HepG2 (cell line): ENCODE measurements around the gene CEP131. TPM values are rescaled to one million over a fixed set of nuclear protein-coding genes. Genes with fewer than 3 reads are reported as not detected.

Source experiments
- ATAC-seq: fragments of 200-7000 bp; cut with Tn5 transposase; 3 replicates; pipeline ENCODE4 v1.9.1; 2020; ENCODE audit warnings: mild to moderate bottlenecking, moderate library complexity
- BruUV-seq: library from RNA; stranded (reverse); fragments of 400-500 nt; replicated peaks from 2 replicates; lab custom pipeline; 2021; lab: Mats Ljungman, UMichigan
- CTCF ChIA-PET: fragments of 300-600 bp; formaldehyde crosslinking; extraction: SDS; loops from one replicate; lab custom pipeline; 2021; ENCODE audit warnings: low total read pairs, inconsistent platforms, low intra/inter-chr PET ratio; lab: Yijun Ruan, JAX
- POLR2A ChIA-PET: fragments of 350-600 bp; sonication (Branson Sonifier 250); formaldehyde crosslinking; loops from one replicate; lab custom pipeline; 2020; ENCODE audit warnings: antibody characterized with exemption, inconsistent platforms; lab: Yijun Ruan, JAX
- DNase-seq: peaks from one replicate; pipeline ENCODE4 v3.0.0-alpha.2; 2015; ENCODE audit warnings: low spot score
- FAIRE-seq: peaks from 3 replicates; lab custom pipeline; 2011; peaks lifted over from hg19 to GRCh38; lab: Jason Lieb, UNC
- H2AFZ ChIP-seq: one replicate; pipeline ENCODE4 v1.6.1; 2011; ENCODE audit warnings: low read length, inconsistent platforms
- H3K27ac ChIP-seq: fragments of 300-600 bp; 3 replicates; pipeline ENCODE4 v1.8.0; 2011; ENCODE audit warnings: mixed run types, mild to moderate bottlenecking, mixed read lengths, low read length, inconsistent platforms; ENCODE audit not compliant: insufficient read depth; ENCODE audit errors: extremely low read length
- H3K27me3 ChIP-seq, 2 experiments: fragments of 200-600 bp in 1 of 2; 2 replicates in 1 of 2; 3 replicates in 1 of 2; pipeline versions ENCODE4 v1.6.0 to v1.8.0; 2011; ENCODE audit warnings: low read length in 2 of 2, mild to moderate bottlenecking in 2 of 2, moderate library complexity in 2 of 2, inconsistent platforms in 1 of 2; ENCODE audit not compliant: insufficient read depth in 2 of 2, control insufficient read depth in 1 of 2
- H3K36me3 ChIP-seq, 2 experiments: fragments of 200-600 bp in 1 of 2; replicated peaks in 1 of 2; 2 replicates in 1 of 2; 3 replicates in 1 of 2; pipeline versions ENCODE4 v1.5.1 to v1.8.0; 2011; ENCODE audit warnings: low read length in 2 of 2, inconsistent platforms in 1 of 2; ENCODE audit not compliant: insufficient read depth in 2 of 2, control insufficient read depth in 1 of 2
- H3K4me1 ChIP-seq: 2 replicates; pipeline ENCODE4 v1.5.1; 2012; ENCODE audit warnings: low read length, inconsistent platforms; ENCODE audit not compliant: insufficient read depth
- H3K4me2 ChIP-seq: 2 replicates; pipeline ENCODE4 v1.6.0; 2011; ENCODE audit warnings: low read depth, low read length, inconsistent platforms
- H3K4me3 ChIP-seq, 3 experiments: fragments of 200-600 bp in 1 of 3; sonication (generic), shearing (Covaris generic) in 1 of 3; replicated peaks in 1 of 3; 2 replicates each; pipeline ENCODE4 v1.5.1; 2011 to 2016; ENCODE audit warnings: low read length in 3 of 3, inconsistent platforms in 2 of 3, low read depth in 2 of 3, mild to moderate bottlenecking in 2 of 3, control low read depth in 1 of 3, mixed read lengths in 1 of 3; ENCODE audit not compliant: insufficient read depth in 1 of 3
- H3K79me2 ChIP-seq: one replicate; pipeline ENCODE4 v1.6.1; 2011; ENCODE audit warnings: low read length, inconsistent platforms; ENCODE audit not compliant: insufficient read depth
- H3K9ac ChIP-seq: 2 replicates; pipeline ENCODE4 v1.6.0; 2011; ENCODE audit warnings: mild to moderate bottlenecking, low read depth, low read length, inconsistent platforms; ENCODE audit not compliant: insufficient read depth
- H3K9me3 ChIP-seq: 2 replicates; pipeline ENCODE4 v1.5.1; 2012; ENCODE audit warnings: mild to moderate bottlenecking, low read length
- H4K20me1 ChIP-seq: 2 replicates; pipeline ENCODE4 v1.6.0; 2011; ENCODE audit warnings: inconsistent platforms, mild to moderate bottlenecking, low read length, moderate library complexity; ENCODE audit not compliant: insufficient read depth
- CCDC6 ChIP-seq: sonication (generic); formaldehyde crosslinking; IDR thresholded peaks from 2 replicates; pipeline ENCODE4 v1.8.1; 2022; ENCODE audit warnings: mild to moderate bottlenecking, missing genetic modification reagents, moderate library complexity
- DNMT1 ChIP-seq: sonication (generic); formaldehyde crosslinking; IDR thresholded peaks from 2 replicates; pipeline ENCODE4 v1.5.1; 2020; ENCODE audit warnings: mild to moderate bottlenecking, missing genetic modification reagents
- ELF1 ChIP-seq: sonication (generic); formaldehyde crosslinking; IDR thresholded peaks from 2 replicates; pipeline ENCODE4 v1.4.0; 2020; ENCODE audit warnings: missing genetic modification reagents
- FOSL1 ChIP-seq: sonication (generic); formaldehyde crosslinking; IDR thresholded peaks from 2 replicates; pipeline ENCODE4 v1.9.0; 2021; ENCODE audit warnings: missing genetic modification reagents, borderline replicate concordance
- FOXJ3 ChIP-seq: sonication (generic); formaldehyde crosslinking; IDR thresholded peaks from 2 replicates; pipeline ENCODE4 v1.4.0; 2020; ENCODE audit warnings: missing genetic modification reagents, mild to moderate bottlenecking, borderline replicate concordance
- HOXA5 ChIP-seq: sonication (generic); formaldehyde crosslinking; IDR thresholded peaks from 2 replicates; pipeline ENCODE4 v1.4.0; 2020; ENCODE audit warnings: missing genetic modification reagents
- JUNB ChIP-seq: sonication (generic); formaldehyde crosslinking; IDR thresholded peaks from 2 replicates; pipeline ENCODE4 v1.8.0; 2022; ENCODE audit warnings: missing genetic modification reagents, mild to moderate bottlenecking, borderline replicate concordance
- MAF1 ChIP-seq: sonication (generic); formaldehyde crosslinking; IDR thresholded peaks from 2 replicates; pipeline ENCODE4 v1.5.0; 2020; ENCODE audit warnings: missing genetic modification reagents, borderline replicate concordance
- RAD51 ChIP-seq: fragments of 450-650 bp; IDR thresholded peaks from 2 replicates; pipeline ENCODE4 v1.6.1; 2016; ENCODE audit warnings: borderline replicate concordance
- SPEN ChIP-seq: sonication (generic); formaldehyde crosslinking; IDR thresholded peaks from 2 replicates; pipeline ENCODE4 v1.5.1; 2020; ENCODE audit warnings: low read depth, mild to moderate bottlenecking, missing genetic modification reagents
- TRIM24 ChIP-seq: sonication (generic); formaldehyde crosslinking; IDR thresholded peaks from 2 replicates; pipeline ENCODE4 v1.8.0; 2022; ENCODE audit warnings: mild to moderate bottlenecking, missing genetic modification reagents
- ZKSCAN8 ChIP-seq: IDR thresholded peaks from 2 replicates; pipeline ENCODE4 v1.6.1; 2016; ENCODE audit warnings: borderline replicate concordance, missing genetic modification reagents, missing compliant biosample characterization
- ZNF296 ChIP-seq: sonication (generic); formaldehyde crosslinking; conservative IDR thresholded peaks from 2 replicates; pipeline ENCODE4 v1.5.0; 2020; ENCODE audit warnings: mild to moderate bottlenecking, missing genetic modification reagents
- ZNF430 ChIP-seq: sonication (generic); formaldehyde crosslinking; IDR thresholded peaks from 2 replicates; pipeline ENCODE4 v1.9.0; 2021; ENCODE audit warnings: mild to moderate bottlenecking, missing genetic modification reagents
- ZNF44 ChIP-seq: sonication (generic); formaldehyde crosslinking; IDR thresholded peaks from 2 replicates; pipeline ENCODE4 v1.5.1; 2020; ENCODE audit warnings: mild to moderate bottlenecking, missing genetic modification reagents
- ZNF788 ChIP-seq: sonication (generic); formaldehyde crosslinking; IDR thresholded peaks from 2 replicates; pipeline ENCODE4 v1.5.0; 2020; ENCODE audit warnings: mild to moderate bottlenecking, missing genetic modification reagents, borderline replicate concordance
- ZNF83 ChIP-seq: sonication (generic); formaldehyde crosslinking; IDR thresholded peaks from 2 replicates; pipeline ENCODE4 v1.4.0; 2020; ENCODE audit warnings: missing genetic modification reagents, mild to moderate bottlenecking, borderline replicate concordance
- WGBS: methylation state at CpG from one replicate; pipeline ENCODE4 v1.1.6; 2017; ENCODE audit warnings: low lambda C conversion rate; 5-methylcytosine and 5-hydroxymethylcytosine counted together
- in situ Hi-C: cut with HindIII; loops from 2 replicates; pipeline ENCODE4 v1.10.0; 2017; ENCODE audit warnings: low pct_unique_long_range_greater_than_20kb; ENCODE audit not compliant: extremely low pct_ligation_motif_present
- intact Hi-C: fragments of 100-400 bp; cut with micrococcal nuclease; formaldehyde crosslinking; loops from one replicate; pipeline ENCODE4 v1.10.0; 2022; ENCODE audit not compliant: unreplicated experiment
- polyA plus RNA-seq, 8 experiments: library from polyadenylated mRNA; depleted of rRNA in 3 of 8; stranded (reverse) in 7 of 8; unstranded in 1 of 8; fragments of >200 nt; fragmentation: Illumina TruSeq in 4 of 8; extraction: Trizol in 4 of 8; gene quantifications; 2 replicates each; pipeline versions ENCODE4 v1.2.1 to v1.2.3, GENCODE V29; 2011 to 2016; ENCODE audit warnings: low read depth in 4 of 8, missing spikeins in 1 of 8, mixed read lengths in 1 of 8; ENCODE audit not compliant: insufficient read depth in 1 of 8
- total RNA-seq, 5 experiments: library from RNA; depleted of rRNA; stranded (reverse); fragments of >200 nt; fragmentation: Illumina TruSeq; extraction: Trizol; gene quantifications; 2 replicates each; pipeline ENCODE4 v1.2.3, GENCODE V29; 2016; ENCODE audit warnings: low read depth in 1 of 5
- TF ChIP-seq, protein P1 (sequence below): IDR thresholded peaks from 2 replicates; pipeline ENCODE4 v1.6.1; 2012; ENCODE audit warnings: low read length, improper control_type of control experiment
- TF ChIP-seq, protein P2 (sequence below): sonication (generic); formaldehyde crosslinking; IDR thresholded peaks from 2 replicates; pipeline ENCODE4 v1.4.0; 2020; ENCODE audit warnings: missing genetic modification reagents, low read depth, mild to moderate bottlenecking, borderline replicate concordance
- TF ChIP-seq, protein P3 (sequence below): sonication (generic); formaldehyde crosslinking; IDR thresholded peaks from 2 replicates; pipeline ENCODE4 v1.5.1; 2020; ENCODE audit warnings: mild to moderate bottlenecking, missing genetic modification reagents, moderate library complexity
- TF ChIP-seq, protein P4 (sequence below): sonication (generic); formaldehyde crosslinking; IDR thresholded peaks from 2 replicates; pipeline ENCODE4 v1.4.0; 2020; ENCODE audit warnings: mild to moderate bottlenecking, missing genetic modification reagents

CEP131 gene
- total and polyA plus RNA-seq, 2 of the 13 experiments (the other 11 are each of a cell fraction or from before 2014, with no cell fraction given): 5.0 to 16.8 TPM

DNA sequence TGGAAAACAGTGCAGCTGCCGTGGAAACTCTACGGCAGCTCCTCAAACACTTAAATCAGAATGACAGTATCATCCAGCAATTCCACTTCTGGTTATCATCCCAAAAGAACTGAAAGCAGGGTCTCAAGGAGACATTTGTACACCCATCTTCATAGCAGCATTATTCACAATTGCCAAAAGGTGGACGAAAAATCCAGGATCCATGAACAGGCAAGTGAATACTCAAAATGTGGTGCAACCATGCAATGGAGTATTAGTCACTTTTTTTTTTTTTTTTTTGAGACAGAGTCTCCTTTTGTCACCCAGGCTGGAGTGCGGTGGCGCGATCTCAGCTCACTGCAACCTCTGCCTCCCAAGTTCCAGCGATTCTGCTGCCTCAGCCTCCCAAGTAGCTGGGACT is 46.1 kb downstream of the CEP131 start (continued):
- TF ChIP-seq, protein P1, sequence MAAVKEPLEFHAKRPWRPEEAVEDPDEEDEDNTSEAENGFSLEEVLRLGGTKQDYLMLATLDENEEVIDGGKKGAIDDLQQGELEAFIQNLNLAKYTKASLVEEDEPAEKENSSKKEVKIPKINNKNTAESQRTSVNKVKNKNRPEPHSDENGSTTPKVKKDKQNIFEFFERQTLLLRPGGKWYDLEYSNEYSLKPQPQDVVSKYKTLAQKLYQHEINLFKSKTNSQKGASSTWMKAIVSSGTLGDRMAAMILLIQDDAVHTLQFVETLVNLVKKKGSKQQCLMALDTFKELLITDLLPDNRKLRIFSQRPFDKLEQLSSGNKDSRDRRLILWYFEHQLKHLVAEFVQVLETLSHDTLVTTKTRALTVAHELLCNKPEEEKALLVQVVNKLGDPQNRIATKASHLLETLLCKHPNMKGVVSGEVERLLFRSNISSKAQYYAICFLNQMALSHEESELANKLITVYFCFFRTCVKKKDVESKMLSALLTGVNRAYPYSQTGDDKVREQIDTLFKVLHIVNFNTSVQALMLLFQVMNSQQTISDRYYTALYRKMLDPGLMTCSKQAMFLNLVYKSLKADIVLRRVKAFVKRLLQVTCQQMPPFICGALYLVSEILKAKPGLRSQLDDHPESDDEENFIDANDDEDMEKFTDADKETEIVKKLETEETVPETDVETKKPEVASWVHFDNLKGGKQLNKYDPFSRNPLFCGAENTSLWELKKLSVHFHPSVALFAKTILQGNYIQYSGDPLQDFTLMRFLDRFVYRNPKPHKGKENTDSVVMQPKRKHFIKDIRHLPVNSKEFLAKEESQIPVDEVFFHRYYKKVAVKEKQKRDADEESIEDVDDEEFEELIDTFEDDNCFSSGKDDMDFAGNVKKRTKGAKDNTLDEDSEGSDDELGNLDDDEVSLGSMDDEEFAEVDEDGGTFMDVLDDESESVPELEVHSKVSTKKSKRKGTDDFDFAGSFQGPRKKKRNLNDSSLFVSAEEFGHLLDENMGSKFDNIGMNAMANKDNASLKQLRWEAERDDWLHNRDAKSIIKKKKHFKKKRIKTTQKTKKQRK: no peak
- TF ChIP-seq FOXJ3: no peak
- no peak for TF ChIP-seq SPEN (CRISPR knock-in tag)
- TF ChIP-seq JUNB: no peak

DNA sequence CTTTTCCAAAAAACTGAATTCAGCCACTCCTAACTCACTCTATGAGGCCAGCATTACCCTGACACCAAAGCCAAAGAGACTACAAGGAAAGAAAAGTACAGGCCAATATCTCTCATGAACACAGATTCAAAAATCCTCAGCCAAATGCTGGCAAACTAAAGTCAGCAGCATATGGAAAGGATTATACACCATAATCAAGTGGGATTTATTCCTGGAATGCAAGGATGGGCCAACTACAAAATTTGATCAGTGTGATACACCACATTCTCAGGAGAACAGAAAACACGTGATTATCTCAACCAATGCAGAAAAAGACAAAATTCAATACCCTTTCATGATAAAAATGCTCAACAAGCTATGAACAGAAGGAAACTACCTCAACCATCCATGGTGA is 49.0 kb downstream of the CEP131 start:
- Histone ChIP-seq H3K9ac (no peak overlapping the region), H3K4me2 (no peak overlapping the region), H3K36me3 (no peaks in the 10 kb centered on the region), H3K79me2 (no peaks in the 10 kb centered on the region), H2AFZ (no peak overlapping the region), H3K9me3 (no peaks in the 10 kb centered on the region), H3K4me1 (peaks cover 20% of the 10 kb centered on the region), H3K4me3 (no peak overlapping the region), H3K27me3 (peaks cover 1 to 18% of the 10 kb centered on the region in 2 experiments; a peak in 3 of 5 replicates), H4K20me1 (no peaks in the 10 kb centered on the region), H3K27ac (no peak overlapping the region)
- CTCF ChIA-PET: no interaction called here
- BruUV-seq: no TSS peak
- no peak for DNase-seq
- intact Hi-C loops (no loop called here), in situ Hi-C loops (no loop called here)
- POLR2A ChIA-PET: no interaction called here
- FAIRE-seq: peak; percentile 4
- WGBS: 57% methylated on average over 1 of the region's 1 CpG
- ATAC-seq: no peak
- TF ChIP-seq TRIM24 (CRISPR knock-in tag) (no peak), ZNF788 (CRISPR knock-in tag) (no peak), CCDC6 (CRISPR knock-in tag) (no peak), ZKSCAN8 (CRISPR knock-in tag) (no peak), DNMT1 (CRISPR knock-in tag) (no peak), ZNF296 (CRISPR knock-in tag) (no peak), ZNF430 (no peak), RAD51 (no peak), ZNF83 (CRISPR knock-in tag) (no peak), FOSL1 (CRISPR knock-in tag) (no peak), ELF1 (CRISPR knock-in tag) (no peak), ZNF44 (CRISPR knock-in tag) (no peak), MAF1 (CRISPR knock-in tag) (no peak), HOXA5 (CRISPR knock-in tag) (no peak)
- TF ChIP-seq, protein P2, sequence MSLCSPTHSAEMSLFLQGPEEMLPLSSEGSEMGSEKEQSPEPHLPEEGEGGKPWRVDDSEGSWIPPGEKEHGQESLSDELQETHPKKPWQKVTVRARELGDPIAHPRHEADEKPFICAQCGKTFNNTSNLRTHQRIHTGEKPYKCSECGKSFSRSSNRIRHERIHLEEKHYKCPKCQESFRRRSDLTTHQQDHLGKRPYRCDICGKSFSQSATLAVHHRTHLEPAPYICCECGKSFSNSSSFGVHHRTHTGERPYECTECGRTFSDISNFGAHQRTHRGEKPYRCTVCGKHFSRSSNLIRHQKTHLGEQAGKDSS: no peak
- TF ChIP-seq, protein P3, sequence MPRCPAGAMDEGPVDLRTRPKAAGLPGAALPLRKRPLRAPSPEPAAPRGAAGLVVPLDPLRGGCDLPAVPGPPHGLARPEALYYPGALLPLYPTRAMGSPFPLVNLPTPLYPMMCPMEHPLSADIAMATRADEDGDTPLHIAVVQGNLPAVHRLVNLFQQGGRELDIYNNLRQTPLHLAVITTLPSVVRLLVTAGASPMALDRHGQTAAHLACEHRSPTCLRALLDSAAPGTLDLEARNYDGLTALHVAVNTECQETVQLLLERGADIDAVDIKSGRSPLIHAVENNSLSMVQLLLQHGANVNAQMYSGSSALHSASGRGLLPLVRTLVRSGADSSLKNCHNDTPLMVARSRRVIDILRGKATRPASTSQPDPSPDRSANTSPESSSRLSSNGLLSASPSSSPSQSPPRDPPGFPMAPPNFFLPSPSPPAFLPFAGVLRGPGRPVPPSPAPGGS (CRISPR knock-in tag): no peak
- TF ChIP-seq, protein P4, sequence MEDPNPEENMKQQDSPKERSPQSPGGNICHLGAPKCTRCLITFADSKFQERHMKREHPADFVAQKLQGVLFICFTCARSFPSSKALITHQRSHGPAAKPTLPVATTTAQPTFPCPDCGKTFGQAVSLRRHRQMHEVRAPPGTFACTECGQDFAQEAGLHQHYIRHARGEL (CRISPR knock-in tag): no peak
